HT1080 (cell line): ENCODE measurements around the gene CDK14. TPM values are rescaled to one million over a fixed set of nuclear protein-coding genes. Genes with fewer than 3 reads are reported as not detected.
"Not testable (repeated sequence)": the region's sequence is repeated elsewhere in the genome, so short reads cannot be mapped to it uniquely, and the experiment has no call there.

Experiments
- DNase-seq: peaks from one replicate; pipeline ENCODE4 v3.0.0-alpha.2; 2015; ENCODE audit warnings: low read depth
- total RNA-seq: library from RNA; depleted of rRNA; stranded (reverse); fragments of >200 nt; shearing (Covaris generic); gene quantifications from 2 replicates; pipeline ENCODE4 v1.2.3, GENCODE V29; 2014

The CDK14 gene
- total RNA-seq, 1 experiment from 2014 or later: 8.1 TPM

DNA sequence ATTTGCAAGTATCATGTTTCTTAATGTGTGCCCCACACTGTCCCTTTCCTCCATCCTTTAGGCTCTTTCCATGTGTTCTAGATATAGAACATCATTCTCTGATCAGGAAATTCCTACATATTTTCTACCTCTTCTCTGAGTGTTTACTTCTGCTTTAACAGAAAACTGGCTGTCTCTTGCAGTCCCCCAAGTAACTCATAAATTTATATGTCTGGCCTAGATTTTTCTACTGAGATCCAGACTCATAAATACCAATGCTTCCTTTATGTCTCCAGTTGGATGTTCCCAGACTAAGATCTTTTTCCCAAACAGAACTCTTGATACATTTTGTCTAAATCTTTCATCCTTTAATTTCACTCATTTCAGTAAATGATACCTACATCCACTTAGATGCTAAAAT, 181.8 kb downstream of the CDK14 start:
- no peak for DNase-seq

DNA sequence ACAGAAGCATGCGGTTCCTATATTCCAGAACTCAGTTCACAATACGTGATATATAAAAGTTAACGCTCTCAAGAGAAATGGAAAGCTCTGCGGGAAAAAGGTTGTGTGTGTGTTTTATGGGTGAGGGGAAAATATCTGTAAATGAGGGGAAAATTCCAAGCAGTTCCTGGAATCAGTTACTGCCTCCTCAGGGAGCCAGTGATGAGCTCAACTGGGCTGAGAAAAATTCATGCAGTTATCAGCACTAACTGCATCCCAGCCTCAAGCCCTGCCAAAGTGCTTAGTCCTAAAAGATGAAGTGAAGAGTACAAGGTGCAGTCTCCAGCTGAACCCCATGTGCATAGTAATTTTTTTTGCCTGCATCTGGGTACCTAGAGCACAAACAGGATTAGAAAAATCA, 191.9 kb downstream of the CDK14 start:
- no peak for DNase-seq

DNA sequence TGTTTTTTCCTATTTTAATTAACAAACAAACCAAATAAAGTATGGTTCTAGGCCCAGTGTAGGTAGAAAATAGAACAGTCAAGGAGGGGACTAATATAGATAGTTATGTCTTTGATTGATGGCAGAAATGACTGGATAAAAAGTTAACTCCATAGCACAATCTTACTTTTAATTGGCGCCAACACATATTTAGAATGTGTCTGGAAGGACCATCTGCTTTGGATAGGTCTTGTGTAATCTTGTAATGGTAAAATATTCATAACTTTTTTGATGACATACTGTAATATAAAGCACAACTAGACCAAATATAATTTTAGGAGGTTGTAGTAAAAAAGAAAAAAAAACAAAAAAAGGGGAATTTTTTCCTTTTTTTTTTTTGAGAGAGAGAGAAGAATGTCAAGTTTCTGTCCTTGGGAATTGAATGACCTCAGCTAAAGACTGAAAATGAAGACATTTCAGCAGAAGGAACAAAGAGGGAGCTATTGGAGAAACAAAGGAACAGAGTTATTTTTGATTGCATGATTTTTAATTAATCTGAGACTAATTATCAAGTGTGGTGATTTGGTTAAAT, 193.7 kb downstream of the CDK14 start:
- DNase-seq: no peak

DNA sequence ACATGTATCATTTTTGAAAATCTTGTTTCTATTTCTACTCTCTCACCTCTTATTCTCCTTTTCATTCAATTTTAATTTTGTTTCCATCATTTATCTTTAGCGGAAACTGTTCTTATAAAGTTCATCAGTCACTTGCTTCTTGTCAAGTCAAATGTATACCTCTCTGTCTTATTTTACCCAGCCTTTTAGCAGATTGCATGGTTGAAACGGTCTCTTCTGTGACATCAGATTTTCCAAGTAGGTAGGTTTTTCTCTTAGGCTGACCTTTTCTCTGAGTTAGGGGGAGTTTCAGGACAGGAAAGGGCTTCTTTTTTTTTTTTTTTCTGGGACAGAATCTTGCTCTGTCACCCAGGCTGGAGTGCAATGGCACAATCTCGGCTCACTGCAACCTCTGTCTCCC, 195.5 kb downstream of the CDK14 start:
- DNase-seq: no peak

DNA sequence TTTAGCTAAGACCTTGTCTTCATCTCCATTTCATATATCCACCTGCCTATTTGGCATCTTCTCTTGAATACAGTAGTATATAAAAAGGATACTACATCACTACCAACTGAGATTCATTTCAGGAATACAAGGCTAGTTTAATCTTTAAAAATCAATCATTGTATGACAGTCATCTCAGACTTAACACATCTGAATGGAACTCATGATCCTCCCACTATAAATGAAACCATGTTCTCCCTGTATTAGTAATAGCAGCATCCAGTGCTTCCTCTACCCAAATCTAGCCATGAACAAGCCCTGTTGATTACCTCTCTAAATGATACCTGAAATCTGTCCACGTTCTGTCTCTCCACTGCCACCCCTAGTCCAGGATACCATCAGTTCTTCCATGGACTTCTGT, 196.2 kb downstream of the CDK14 start:
- DNase-seq: no peak

DNA sequence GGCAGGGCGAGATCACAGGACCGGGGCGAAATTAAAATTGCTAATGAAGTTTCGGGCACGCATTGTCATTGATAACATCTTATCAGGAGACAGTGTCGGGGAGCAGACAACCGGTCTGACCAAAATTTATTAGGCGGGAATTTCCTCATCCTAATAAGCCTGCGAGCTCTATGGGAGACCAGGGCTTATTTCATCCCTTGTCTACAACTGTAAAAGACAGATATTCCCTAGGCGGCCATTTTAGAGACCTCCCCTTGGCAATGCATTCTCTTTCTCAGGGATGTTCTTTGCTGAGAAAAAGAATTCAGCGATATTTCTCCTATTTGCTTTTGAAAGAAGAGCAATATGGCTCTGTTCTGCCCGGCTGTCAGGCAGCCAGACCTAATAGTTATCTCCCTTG, 198.1 kb downstream of the CDK14 start:
- not testable (repeated sequence) for DNase-seq

DNA sequence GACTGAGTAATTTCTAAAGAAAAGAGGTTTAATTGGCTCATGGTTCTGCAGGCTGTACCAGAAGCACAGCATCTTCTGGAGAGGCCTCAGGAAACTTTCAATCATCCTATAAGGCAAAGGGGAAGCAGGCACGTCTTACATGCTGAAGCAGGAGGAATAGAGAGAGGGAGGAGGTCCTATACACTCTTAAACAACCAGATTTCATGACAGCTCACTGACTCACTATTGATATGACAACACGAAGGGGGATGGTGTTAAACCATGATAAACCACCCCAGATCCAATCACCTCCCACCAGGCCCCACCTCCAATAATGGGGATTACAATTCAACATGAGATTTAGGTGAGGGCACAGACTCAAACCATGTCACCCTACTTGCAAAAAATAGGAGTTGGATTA, 201.5 kb downstream of the CDK14 start:
- peak; percentile 40 for DNase-seq

DNA sequence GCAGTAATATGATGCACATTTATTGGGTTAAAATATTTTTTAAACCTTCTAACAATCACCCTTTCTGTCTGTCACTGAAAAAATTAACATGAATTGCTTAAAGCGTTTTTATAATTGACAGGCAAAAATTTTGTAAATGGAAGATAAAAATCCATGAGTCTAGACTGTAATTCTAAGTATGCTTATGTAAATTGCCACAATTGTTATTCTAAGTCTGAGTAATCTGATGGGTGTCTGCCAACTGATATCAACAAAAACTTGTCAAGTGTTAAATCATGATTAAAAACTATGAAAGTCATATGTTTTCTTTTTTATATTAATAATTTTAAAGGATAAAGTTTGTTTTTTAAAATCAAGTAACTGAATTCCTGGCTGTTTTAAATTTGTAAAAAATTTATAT, 208.2 kb downstream of the CDK14 start:
- DNase-seq: no peak

DNA sequence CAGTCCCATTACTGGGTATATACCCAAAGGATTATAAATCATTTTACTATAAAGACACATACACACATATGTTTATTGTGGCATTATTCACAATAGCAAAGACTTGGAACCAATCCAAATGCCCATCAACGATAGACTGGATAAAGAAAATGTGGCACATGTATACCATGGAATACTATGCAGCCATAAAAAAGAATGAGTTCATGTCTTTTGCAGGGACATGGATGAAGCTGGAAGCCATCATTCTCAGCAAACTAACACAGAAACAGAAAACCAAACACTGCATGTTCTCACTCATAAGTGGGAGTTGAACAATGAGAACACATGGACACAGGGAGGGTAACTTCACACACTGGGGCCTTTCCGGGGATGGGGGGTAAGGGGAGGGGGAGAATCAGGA, 219.4 kb downstream of the CDK14 start:
- DNase-seq: not testable (repeated sequence)

DNA sequence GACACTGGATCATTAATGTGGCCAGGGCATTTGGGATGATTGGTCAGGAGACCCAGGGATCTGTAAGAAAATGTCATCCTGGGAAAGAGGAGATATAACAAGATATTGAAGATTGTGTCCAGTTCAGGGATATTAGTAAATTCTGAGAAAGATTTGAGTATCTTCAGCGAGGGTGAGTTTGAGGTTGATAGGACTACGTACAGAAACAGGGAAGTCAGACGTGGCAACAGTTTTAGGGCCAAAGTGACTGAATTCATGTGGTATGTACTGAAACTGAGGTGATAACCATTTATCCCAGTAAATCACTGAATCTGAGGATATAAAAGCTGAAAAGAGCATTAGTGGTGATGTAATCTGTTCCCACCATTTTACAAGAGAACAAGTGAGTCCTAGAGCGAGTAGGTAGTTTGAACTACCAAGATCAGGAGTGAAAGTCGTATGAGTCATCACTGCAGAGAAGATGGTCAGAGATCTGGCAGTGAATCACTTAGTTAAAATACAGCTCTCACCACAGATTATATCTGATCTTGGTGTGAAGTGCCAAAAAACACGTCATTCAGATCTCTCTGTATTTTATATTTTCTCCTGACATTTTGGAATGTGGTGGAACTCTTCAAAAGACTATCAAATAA, 220.5 kb downstream of the CDK14 start:
- peak; percentile 97 for DNase-seq

DNA sequence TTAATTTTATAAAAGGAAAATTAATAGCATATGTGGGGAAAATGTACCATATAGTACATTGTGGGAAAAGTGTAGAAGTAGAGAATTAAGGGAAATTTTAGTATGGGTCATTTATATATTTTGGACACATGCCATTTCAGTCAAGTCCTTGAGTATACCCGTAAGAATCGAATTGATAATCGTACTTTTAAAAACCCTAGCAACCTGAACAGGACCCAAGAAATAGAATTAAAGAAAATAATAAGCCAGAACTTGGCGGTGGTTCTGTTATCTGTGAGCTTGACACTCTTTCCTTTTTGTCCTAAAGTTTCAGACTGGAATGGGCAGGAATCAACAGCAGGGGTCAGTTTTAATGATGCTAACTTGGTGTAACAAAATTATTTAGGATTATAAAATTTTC, 221.0 kb downstream of the CDK14 start:
- DNase-seq: no peak

DNA sequence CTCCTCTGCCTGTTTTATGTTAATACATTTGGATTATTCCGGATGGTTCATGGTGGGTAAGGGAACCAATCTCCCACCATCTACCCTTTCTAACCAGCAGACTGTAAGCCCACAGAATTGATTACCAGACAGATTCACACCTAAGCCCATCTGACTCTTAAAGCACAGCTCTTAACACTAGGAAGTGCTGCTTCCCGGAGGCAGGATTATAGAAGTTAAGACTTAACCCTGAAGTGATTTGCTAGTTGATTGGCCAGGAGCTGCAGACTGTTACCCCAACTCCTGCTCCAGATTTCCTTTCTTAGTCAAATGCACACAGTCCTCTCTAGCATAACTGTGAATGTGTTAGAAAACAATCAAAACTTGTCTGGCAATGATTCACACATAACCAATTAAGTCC, 221.7 kb downstream of the CDK14 start:
- DNase-seq: no peak

DNA sequence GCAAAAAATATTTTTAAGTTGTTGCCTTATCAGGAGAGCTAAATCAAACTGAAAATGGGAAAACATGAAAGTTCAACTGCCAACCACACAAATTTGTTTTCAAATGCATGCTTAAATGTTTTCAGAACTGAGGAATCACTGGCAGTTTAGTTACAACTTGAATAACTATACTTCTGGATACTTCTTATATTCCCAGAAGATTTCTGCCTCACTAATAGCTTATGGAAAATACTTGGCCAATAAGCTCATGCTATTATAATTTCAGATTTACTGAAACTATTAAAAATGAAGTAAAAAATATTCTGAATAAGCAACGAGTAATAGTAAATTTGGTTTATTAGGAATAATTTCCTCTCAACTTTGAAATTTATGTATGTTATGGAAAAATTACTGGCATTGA, 222.2 kb downstream of the CDK14 start:
- DNase-seq: no peak

DNA sequence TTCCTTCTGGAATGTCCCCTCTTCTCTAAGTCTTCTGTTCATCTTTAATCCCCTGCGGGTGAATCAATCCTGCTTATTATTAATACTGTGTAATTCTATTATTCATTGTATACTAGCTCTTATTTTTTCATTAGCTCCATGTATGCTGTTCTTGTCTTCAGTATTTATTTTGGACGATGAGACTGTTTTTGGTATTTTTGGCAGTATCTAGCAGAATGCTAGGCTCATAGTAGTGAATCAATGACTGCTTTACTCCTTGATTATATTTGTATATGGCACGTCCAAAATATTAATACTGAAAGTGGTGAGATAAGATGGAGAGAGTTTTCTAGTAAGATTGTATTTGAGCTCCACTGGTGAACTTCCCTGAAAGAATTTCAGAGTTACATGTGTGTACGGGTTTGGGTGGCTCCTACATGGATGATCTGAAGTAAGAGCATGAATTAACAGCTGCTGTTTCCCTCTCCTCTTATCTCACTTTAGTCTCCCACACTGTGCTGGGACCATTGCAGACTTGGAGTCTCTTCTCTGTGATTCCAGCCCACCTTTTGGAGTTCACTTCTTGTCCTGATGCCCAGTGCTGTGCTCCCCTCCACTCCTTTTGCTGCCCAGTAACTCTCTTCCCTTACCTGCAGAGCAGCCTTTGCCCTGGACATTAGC, 226.0 kb downstream of the CDK14 start:
- DNase-seq: no peak

DNA sequence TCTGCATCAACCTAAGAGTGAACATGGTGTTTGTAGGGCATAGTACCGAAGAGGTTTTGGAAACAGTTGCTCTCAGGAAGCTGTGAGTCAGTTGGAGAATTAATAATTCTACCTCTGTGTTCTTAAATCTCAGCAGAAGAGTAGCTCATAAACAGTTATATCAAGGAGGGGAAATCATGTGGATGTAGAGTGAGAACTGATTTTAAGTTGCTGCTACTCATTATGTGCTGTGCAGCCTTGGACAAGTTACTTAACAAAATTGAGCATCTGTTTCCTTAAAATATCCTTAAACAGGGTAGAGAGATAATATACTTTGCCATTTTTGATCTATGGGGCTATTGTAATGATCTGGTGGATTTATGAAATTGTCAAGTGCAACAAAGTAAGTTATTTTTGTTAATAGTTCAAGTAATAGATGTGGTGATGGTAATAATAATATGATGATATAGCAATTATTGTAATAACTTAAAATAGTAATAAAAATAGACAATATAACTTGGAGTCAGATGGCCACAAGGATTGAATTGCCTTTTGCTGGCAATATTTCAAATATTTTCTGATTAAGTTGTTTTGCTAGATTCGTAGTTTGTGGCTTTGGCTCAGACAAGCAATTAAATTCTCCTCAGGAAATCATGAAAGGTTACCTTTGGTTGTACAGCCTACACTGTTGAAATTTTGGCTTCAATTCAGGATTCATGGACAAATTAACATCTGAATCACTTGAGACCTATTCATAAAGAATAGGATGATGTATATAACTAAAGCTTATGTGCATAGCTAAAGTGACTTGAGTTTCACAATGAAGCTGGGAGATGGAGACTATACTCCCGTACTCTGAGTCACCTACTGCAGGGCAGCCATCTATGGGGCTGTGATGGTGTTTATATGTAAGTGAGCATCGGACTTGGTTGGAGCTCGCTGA, 228.5 kb downstream of the CDK14 start:
- DNase-seq: peak; percentile 75

DNA sequence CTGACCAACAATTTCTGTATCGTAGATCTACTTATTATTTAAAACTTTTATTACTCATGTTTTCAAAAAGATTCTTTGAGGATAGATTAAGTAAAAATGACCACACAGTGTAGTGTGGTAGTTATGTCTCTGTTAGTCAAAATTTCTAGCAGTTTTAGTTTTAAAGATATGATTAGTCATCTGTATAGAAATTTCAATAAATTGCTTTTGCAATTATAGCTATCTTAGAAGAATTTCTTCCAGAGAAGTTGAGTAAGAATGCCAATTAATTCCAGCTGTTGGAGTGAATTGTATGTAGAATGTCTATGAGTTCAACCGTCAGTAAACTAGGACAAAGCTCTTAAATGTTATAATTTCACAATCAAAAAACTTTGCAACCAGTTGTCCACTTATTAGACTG, 229.7 kb downstream of the CDK14 start:
- no peak for DNase-seq

DNA sequence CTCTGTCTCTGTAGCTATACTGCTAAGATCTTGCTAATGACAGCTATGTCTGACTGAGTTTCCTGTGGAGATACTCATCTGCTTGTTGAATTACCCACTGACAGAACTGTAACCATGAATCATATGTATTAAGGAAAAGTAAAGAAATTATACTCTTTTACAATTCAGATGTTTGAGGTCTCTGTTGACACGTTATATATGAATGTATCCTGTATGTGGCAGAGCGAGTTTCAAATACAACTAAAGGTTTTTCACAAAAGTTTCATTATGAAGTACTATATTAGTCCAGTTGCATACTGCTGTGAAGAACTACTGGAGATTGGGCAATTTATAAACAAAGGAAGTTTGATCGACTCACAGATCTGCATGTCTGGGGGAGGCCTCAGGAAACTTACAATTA, 232.5 kb downstream of the CDK14 start:
- peak; percentile 58 for DNase-seq

DNA sequence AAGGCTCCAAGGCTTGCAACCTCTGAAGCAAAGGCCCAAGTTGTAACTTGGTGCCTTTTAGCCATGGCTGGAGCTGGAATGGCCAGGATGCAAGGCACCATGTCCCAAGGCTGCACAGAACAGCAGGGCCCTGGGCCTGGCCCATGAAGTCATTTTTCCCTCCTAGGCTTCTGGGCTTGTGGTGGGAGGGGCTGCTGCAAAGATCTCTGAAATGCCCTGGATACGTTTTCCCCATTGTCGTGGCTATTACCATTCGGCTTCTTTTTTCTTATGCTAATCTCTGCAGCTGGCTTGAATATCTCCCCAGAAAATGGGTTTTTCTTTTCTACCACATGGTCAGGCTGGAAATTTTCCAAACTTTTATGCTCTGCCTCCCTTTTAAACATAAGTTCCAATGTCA, 234.2 kb downstream of the CDK14 start:
- DNase-seq: no peak

DNA sequence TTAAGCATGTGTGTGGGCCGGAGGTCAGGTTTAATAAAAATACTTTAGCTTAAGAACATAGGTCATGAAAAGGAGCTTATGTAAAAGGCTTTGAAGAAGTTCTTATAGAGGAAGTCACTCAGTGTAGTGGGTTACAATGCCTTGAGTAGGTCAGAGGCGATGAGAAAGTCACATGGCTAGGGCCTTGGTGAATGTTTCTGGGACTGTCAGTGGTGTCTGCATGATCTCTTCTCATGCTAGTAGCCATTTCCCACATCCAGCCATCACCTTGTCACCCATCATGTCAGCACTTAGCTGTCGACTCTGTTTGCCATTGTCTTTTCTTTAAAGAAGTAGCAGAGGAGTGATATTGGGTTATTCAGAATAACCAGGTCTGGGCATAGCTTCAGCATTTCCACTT, 236.6 kb downstream of the CDK14 start:
- DNase-seq: no peak

DNA sequence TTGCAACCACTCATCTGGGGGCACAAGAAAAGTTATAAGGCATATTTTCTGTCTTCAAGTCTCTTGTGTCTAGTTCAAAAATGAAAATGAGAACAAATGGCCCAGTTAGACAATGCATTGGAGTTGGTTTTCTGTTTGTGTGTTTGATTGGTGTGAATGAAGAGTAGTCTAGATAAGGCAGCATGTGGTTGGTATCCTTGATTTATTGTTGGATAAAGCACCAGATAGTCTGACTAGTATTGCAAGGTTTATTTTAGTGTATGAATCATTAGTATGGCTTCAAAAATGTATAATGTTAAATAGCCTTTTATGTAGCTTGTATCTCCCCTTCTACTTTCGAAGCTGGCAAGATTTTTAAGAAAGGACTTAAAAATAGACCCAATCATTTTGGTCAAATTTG, 237.3 kb downstream of the CDK14 start:
- DNase-seq: no peak

DNA sequence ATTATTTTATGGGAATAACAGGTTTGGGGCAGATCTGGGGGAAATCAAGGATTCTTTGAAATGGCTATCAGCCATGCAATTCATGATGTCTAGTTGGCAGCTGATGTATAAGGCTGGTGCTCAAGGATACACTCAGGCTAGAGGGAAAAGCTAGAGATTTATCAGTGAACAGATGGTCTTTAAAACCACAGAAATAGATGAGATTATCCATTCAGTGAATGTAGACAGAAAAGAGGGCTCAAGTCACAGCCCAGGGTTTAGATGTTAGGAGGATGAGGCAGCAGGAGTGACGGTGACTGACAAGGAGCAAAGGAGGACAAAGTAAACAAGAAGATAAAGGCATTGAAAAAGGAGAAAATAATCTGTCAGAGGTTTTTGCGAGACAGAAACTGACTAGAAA, 238.7 kb downstream of the CDK14 start:
- DNase-seq: peak; percentile 13

DNA sequence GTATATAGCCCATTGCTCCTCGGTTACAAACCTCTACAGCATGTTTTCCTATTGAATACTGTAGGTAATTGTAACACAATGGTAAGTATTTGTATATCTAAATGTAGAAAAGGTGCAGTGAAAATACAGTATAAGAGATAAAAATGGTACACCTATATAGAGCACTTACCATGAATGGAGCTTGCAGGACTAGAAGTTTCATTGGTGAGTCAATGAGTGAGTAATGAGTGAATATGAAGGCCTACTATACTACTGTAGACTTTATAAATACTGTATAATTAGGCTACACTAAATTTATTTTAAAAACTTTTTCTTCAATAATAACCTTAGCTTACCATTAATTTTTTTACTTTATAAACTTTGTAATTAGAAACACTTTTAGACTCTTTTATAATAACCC, 239.7 kb downstream of the CDK14 start:
- no peak for DNase-seq
